Measurements from ENCODE around the gene GPR137B. TPM values are rescaled to one million over a fixed set of nuclear protein-coding genes. Genes with fewer than 3 reads are reported as not detected.

The GPR137B gene
- total and polyA plus RNA-seq, 2 of the 8 experiments (the other 6 are each of a cell fraction or from before 2014, with no cell fraction given): 6.9 to 7.7 TPM

DNA sequence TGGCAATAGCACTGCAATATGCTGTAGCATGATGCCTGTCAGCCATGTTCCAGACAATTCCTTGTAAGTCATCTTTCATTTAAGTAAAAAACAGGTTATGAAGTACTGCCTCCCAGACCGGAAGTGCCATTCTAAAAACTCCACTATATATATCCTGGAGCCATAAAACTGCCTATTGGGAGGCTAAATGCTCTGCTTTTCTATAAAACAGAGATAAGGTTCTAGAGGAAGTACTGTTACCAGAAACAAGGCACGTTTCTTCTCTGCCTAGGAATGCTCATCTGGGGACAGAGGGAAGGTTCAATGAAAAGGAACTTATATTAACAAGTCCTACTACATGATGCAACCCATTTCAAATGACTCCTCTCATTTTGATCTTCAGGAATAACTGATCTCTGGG is 66.8 kb downstream of the GPR137B start (continued):
- no peak for TF ChIP-seq SP2 (IDR thresholded peaks at IDR 0.05; ENCODE audit: low read length)
- TF ChIP-seq CTBP2 (IDR thresholded peaks at IDR 0.05; ENCODE audit: borderline replicate concordance, insufficient read depth, insufficient read length, low read length): no peak
- TF ChIP-seq KDM4A (IDR thresholded peaks at IDR 0.05; ENCODE audit: low read depth, low read length, severe bottlenecking): no peak
- TF ChIP-seq SIX5 (IDR thresholded peaks at IDR 0.05; ENCODE audit: low read depth, low read length): no peak
